IMR-90 (cell line): Measurements from ENCODE around the gene BDNF. TPM values are rescaled to one million over a fixed set of nuclear protein-coding genes. Genes with fewer than 3 reads are reported as not detected.

Experiments used
- ATAC-seq: fragments of 200-7000 bp; cut with Tn5 transposase; 2 replicates; pipeline ENCODE4 v1.9.1; 2020; ENCODE audit warnings: low read depth, mild to moderate bottlenecking, moderate library complexity
- BruUV-seq: library from RNA; stranded (reverse); fragments of 400-500 nt; replicated peaks from 2 replicates; lab custom pipeline; 2021; lab: Mats Ljungman, UMichigan
- CTCF ChIA-PET: fragments of 300-600 bp; formaldehyde crosslinking; extraction: SDS; loops from one replicate; lab custom pipeline; 2021; ENCODE audit warnings: antibody characterized with exemption; lab: Yijun Ruan, JAX
- POLR2A ChIA-PET: fragments of 300-600 bp; sonication (Branson Sonifier 250); formaldehyde crosslinking; loops from one replicate; lab custom pipeline; 2022; ENCODE audit warnings: antibody characterized with exemption; ENCODE audit not compliant: unreplicated experiment; lab: Charles Lee
- DNase-seq: peaks from one replicate; pipeline ENCODE4 v3.0.0; 2013
- H2AFZ ChIP-seq: replicated peaks from 2 replicates; pipeline ENCODE3; 2013; ENCODE audit warnings: low read length, mild to moderate bottlenecking; ENCODE audit not compliant: poor library complexity
- H2AK5ac ChIP-seq: 2 replicates; pipeline ENCODE4 v1.6.1; 2013; ENCODE audit warnings: low read depth, low read length, inconsistent platforms
- H2AK9ac ChIP-seq: replicated peaks from 2 replicates; pipeline ENCODE3; 2013; ENCODE audit warnings: mild to moderate bottlenecking, low read depth, low read length, moderate library complexity; ENCODE audit not compliant: poor library complexity
- H2BK120ac ChIP-seq: 2 replicates; pipeline ENCODE4 v1.6.1; 2013; ENCODE audit warnings: low read depth, low read length, inconsistent platforms
- H2BK15ac ChIP-seq: 3 replicates; pipeline ENCODE4 v1.6.1; 2013; ENCODE audit warnings: low read depth, low read length, inconsistent platforms
- H2BK20ac ChIP-seq: 2 replicates; pipeline ENCODE4 v1.6.1; 2013; ENCODE audit warnings: low read depth, mild to moderate bottlenecking, inconsistent platforms, low read length, moderate library complexity
- H2BK5ac ChIP-seq: 2 replicates; pipeline ENCODE4 v1.6.1; 2013; ENCODE audit warnings: mild to moderate bottlenecking, low read depth, low read length, inconsistent platforms; ENCODE audit not compliant: poor library complexity, severe bottlenecking
- H3K14ac ChIP-seq: replicated peaks from 2 replicates; pipeline ENCODE4 v1.6.1; 2013; ENCODE audit warnings: low read depth, low read length, inconsistent platforms
- H3K18ac ChIP-seq: 2 replicates; pipeline ENCODE4 v1.6.1; 2013; ENCODE audit warnings: low read depth, low read length, control low read depth
- H3K23ac ChIP-seq: 2 replicates; pipeline ENCODE4 v1.6.1; 2013; ENCODE audit warnings: low read depth, low read length, inconsistent platforms
- H3K27ac ChIP-seq: 2 replicates; pipeline ENCODE4 v1.5.1; 2013; ENCODE audit warnings: mild to moderate bottlenecking, control low read depth, low read length; ENCODE audit not compliant: insufficient read depth
- H3K27me3 ChIP-seq: 2 replicates; pipeline ENCODE4 v1.6.1; 2013; ENCODE audit warnings: low read length; ENCODE audit not compliant: control insufficient read depth, insufficient read depth
- H3K36me3 ChIP-seq: 2 replicates; pipeline ENCODE4 v1.6.1; 2013; ENCODE audit warnings: low read length, mixed read lengths; ENCODE audit not compliant: control insufficient read depth, insufficient read depth
- H3K4ac ChIP-seq: 2 replicates; pipeline ENCODE4 v1.6.1; 2013; ENCODE audit warnings: low read depth, low read length, inconsistent platforms
- H3K4me1 ChIP-seq: 2 replicates; pipeline ENCODE4 v1.6.1; 2013; ENCODE audit warnings: low read length, mixed read lengths; ENCODE audit not compliant: control insufficient read depth, insufficient read depth
- H3K4me2 ChIP-seq: 2 replicates; pipeline ENCODE4 v1.6.1; 2013; ENCODE audit warnings: low read depth, mild to moderate bottlenecking, control low read depth, low read length, moderate library complexity
- H3K4me3 ChIP-seq: 2 replicates; pipeline ENCODE4 v1.5.1; 2013; ENCODE audit warnings: low read depth, mild to moderate bottlenecking, control low read depth, low read length, moderate library complexity; ENCODE audit not compliant: insufficient read depth
- H3K56ac ChIP-seq: 2 replicates; pipeline ENCODE4 v1.6.1; 2013; ENCODE audit warnings: low read length, inconsistent platforms; ENCODE audit not compliant: insufficient read depth; ENCODE audit errors: extremely low read depth
- H3K79me1 ChIP-seq, 2 experiments: 2 replicates each; pipeline ENCODE4 v1.6.1; 2013; ENCODE audit warnings: low read length in 2 of 2, inconsistent platforms in 1 of 2, low read depth in 1 of 2
- H3K9ac ChIP-seq: 2 replicates; pipeline ENCODE4 v1.6.1; 2013; ENCODE audit warnings: low read depth, low read length, control low read depth
- H3K9me1 ChIP-seq: 2 replicates; pipeline ENCODE4 v1.6.1; 2013; ENCODE audit warnings: low read length, inconsistent platforms; ENCODE audit not compliant: insufficient read depth
- H3K9me3 ChIP-seq: 2 replicates; pipeline ENCODE4 v1.6.1; 2013; ENCODE audit warnings: low read length; ENCODE audit not compliant: control insufficient read depth, insufficient read depth
- H4K20me1 ChIP-seq: 2 replicates; pipeline ENCODE4 v1.6.1; 2013; ENCODE audit warnings: low read length, inconsistent platforms; ENCODE audit not compliant: insufficient read depth
- H4K5ac ChIP-seq: 2 replicates; pipeline ENCODE4 v1.6.1; 2013; ENCODE audit warnings: mild to moderate bottlenecking, low read depth, low read length, control low read depth
- H4K8ac ChIP-seq, 2 experiments: 2 replicates each; pipeline ENCODE4 v1.6.1; 2013; ENCODE audit warnings: low read depth in 2 of 2, low read length in 2 of 2, control low read depth in 1 of 2, inconsistent platforms in 1 of 2
- H4K91ac ChIP-seq: 2 replicates; pipeline ENCODE4 v1.6.1; 2013; ENCODE audit warnings: low read depth, low read length, inconsistent platforms; ENCODE audit not compliant: insufficient read depth
- CHD1 ChIP-seq: IDR thresholded peaks from 2 replicates; pipeline ENCODE4 v1.6.1; 2012; ENCODE audit warnings: low read depth, low read length, improper control_type of control experiment
- NFE2L2 ChIP-seq: fragments of 150-350 bp; IDR thresholded peaks from 2 replicates; pipeline ENCODE4 v1.6.1; 2016; ENCODE audit warnings: low read depth, mild to moderate bottlenecking, low read length
- WGBS, 2 experiments: methylation state at CpG; one replicate each; pipeline versions ENCODE4 v1.1.5 to v1.1.7; 2013; ENCODE audit warnings: missing lambda C conversion rate in 2 of 2; ENCODE audit not compliant: insufficient read length in 1 of 2; ENCODE audit errors: extremely low coverage in 2 of 2; 5-methylcytosine and 5-hydroxymethylcytosine counted together
- dilution Hi-C: fragments of 300-500 bp; cut with HindIII; formaldehyde crosslinking; loops from one replicate; pipeline ENCODE4 v1.14.3; 2018; ENCODE audit warnings: low sequenced_read_pairs; ENCODE audit not compliant: unreplicated experiment
- in situ Hi-C: fragments of 300-500 bp; cut with MboI; formaldehyde crosslinking; loops from 3 replicates; pipeline ENCODE4 v1.14.3; 2019; ENCODE audit warnings: low sequenced_read_pairs, inconsistent platforms, mixed read lengths
- intact Hi-C: fragments of 100-400 bp; cut with micrococcal nuclease; formaldehyde crosslinking; loops from 2 replicates; pipeline ENCODE4 v1.10.0; 2022
- polyA plus RNA-seq, 3 experiments: library from polyadenylated mRNA; depleted of rRNA; stranded (reverse); fragments of >200 nt; gene quantifications; 2 replicates each; pipeline ENCODE4 v1.2.3, GENCODE V29; 2012; ENCODE audit warnings: low replicate concordance in 1 of 3
- total RNA-seq: library from RNA; depleted of rRNA; stranded (reverse); fragments of >200 nt; gene quantifications from 2 replicates; pipeline ENCODE4 v1.2.3, GENCODE V29; 2012

BDNF gene
- total and polyA plus RNA-seq, 2 of the 4 experiments (the other 2 are of a cell fraction) = 94.8 to 152 TPM

GRCh38 chr11:27623945-27624523 lies 76.2 kb downstream of the BDNF start:
- no peak overlapping the region for H2AK5ac ChIP-seq
- WGBS, 2 experiments = no CpG with 5 or more reads among the region's 5 CpGs
- no peak overlapping the region for H3K18ac ChIP-seq
- H3K79me1 ChIP-seq = no peaks in the 10 kb centered on the region
- H3K36me3 ChIP-seq = no peaks in the 10 kb centered on the region
- H4K5ac ChIP-seq = no peak overlapping the region
- intact Hi-C loops = no loop called here
- H4K8ac ChIP-seq = no peak overlapping the region
- TF ChIP-seq NFE2L2 (no peak), CHD1 (no peak)
- no peak overlapping the region for H4K91ac ChIP-seq
- no peak overlapping the region for H3K9ac ChIP-seq
- H3K56ac ChIP-seq = no peak overlapping the region
- H2BK20ac ChIP-seq = no peak overlapping the region
- no peak overlapping the region for H3K23ac ChIP-seq
- peaks cover 7% of the 10 kb centered on the region; the same call in 1 of the 2 replicates for H3K27me3 ChIP-seq
- dilution Hi-C loops = no loop called here
- H2BK120ac ChIP-seq = no peak overlapping the region
- DNase-seq (no peak), ATAC-seq (no peak)
- H3K4me1 ChIP-seq = no peaks in the 10 kb centered on the region
- H3K9me3 ChIP-seq = no peaks in the 10 kb centered on the region
- no peak overlapping the region for H3K4me2 ChIP-seq
- no peak overlapping the region for H3K27ac ChIP-seq
- ChIA-PET POLR2A (no interaction called here), CTCF (no interaction called here)
- in situ Hi-C loops = no loop called here
- H2AFZ ChIP-seq = no peak overlapping the region
- no peak overlapping the region for H3K4me3 ChIP-seq
- H2BK5ac ChIP-seq = no peak overlapping the region
- no peak overlapping the region for H2BK15ac ChIP-seq
- no peaks in the 10 kb centered on the region for H3K9me1 ChIP-seq
- no TSS peak for BruUV-seq
- H3K4ac ChIP-seq = no peak overlapping the region
- no peaks in the 10 kb centered on the region; the same call in 1 of the 2 replicates for H4K20me1 ChIP-seq
- H3K14ac ChIP-seq = no peak overlapping the region
- H2AK9ac ChIP-seq = no peak overlapping the region
